Measurements from ENCODE around the gene LHX4. TPM values are rescaled to one million over a fixed set of nuclear protein-coding genes. Genes with fewer than 3 reads are reported as not detected.

Gene LHX4
- total and polyA plus RNA-seq, 10 of the 15 experiments (the other 5 are each of a cell fraction or from before 2014, with no cell fraction given): 0.05 to 0.80 (median 0.32) TPM; not detected in 6

- Histone ChIP-seq H3K9me3 (replicated peaks; ENCODE audit: control insufficient read depth, insufficient read depth, low read length) (no peaks in the 10 kb centered on the region; the same call in 2 of the 3 replicates), H3K36me3 (ENCODE audit: control insufficient read depth in 2 of 2, insufficient read depth in 2 of 2, low read length in 1 of 2) (peaks cover 0 to 3% of the 10 kb centered on the region in 2 experiments; a peak in 1 of 4 replicates), H3K4me2 (ENCODE audit: control insufficient read depth, insufficient read depth) (no peak overlapping the region), H4K20me1 (ENCODE audit: control insufficient read depth, insufficient read depth) (no peaks in the 10 kb centered on the region), H3K4me3 (no peak overlapping the region), H2AFZ (ENCODE audit: control insufficient read depth, low read depth, low read length) (no peak overlapping the region), H3K79me2 (ENCODE audit: control insufficient read depth, insufficient read depth, low read length) (no peaks in the 10 kb centered on the region), H3K9ac (ENCODE audit: control insufficient read depth, insufficient read depth, low read length) (no peak overlapping the region), H3K4me1 (ENCODE audit: control insufficient read depth, insufficient read depth, low read length) (no peaks in the 10 kb centered on the region), H3K27me3 (replicated peaks in 1 of 2; ENCODE audit: control insufficient read depth in 2 of 2, insufficient read depth in 2 of 2, low read length in 1 of 2) (no peaks in the 10 kb centered on the region), H3K27ac (ENCODE audit: control insufficient read depth, insufficient read depth) (no peak overlapping the region)
- no peak for DNase-seq (ENCODE audit: low read depth, low spot score)
- 63% methylated on average over 3 of the region's 3 CpGs for WGBS (ENCODE audit: insufficient coverage, insufficient replicate concordance, low lambda C conversion rate, missing lambda C conversion rate)
- BruUV-seq (replicated peaks): no TSS peak
- in situ Hi-C loops (cut with MboI) (no loop called here), intact Hi-C loops (cut with micrococcal nuclease; ENCODE audit: unreplicated experiment) (no loop called here)
- CTCF ChIA-PET: interaction anchor here (0.6 to 1.1 kb wide), 3 partner anchors 13 to 112 kb away, joined by 3 to 5 read pairs (median 3); no protein-coding TSS in a partner anchor
- ATAC-seq: no peak
- POLR2A ChIA-PET: interaction anchor here (0.6 kb wide), 2 partner anchors 136 to 164 kb away, joined by 3 to 5 read pairs; no protein-coding TSS in a partner anchor
- SMC1A ChIA-PET (ENCODE audit: uncharacterized antibody, unreplicated experiment): interaction anchor here (1.2 kb wide), 1 partner anchor 10 kb away, joined by 4 read pairs; no protein-coding TSS in a partner anchor
- RAD21 ChIA-PET (ENCODE audit: unreplicated experiment): no interaction called here
- no peak for FAIRE-seq
- TF ChIP-seq MTA3 (IDR thresholded peaks at IDR 0.05; ENCODE audit: borderline replicate concordance, low read length) (no peak), ZNF24 (IDR thresholded peaks at IDR 0.05) (no peak), CHD4 (IDR thresholded peaks at IDR 0.05) (no peak), BACH1 (IDR thresholded peaks at IDR 0.05; ENCODE audit: borderline replicate concordance) (no peak), NFIC (IDR thresholded peaks at IDR 0.05; ENCODE audit: low read depth, low read length) (no peak), E2F8 (IDR thresholded peaks at IDR 0.05; ENCODE audit: low read depth, partially characterized antibody) (no peak), ZBED1 (IDR thresholded peaks at IDR 0.05; ENCODE audit: borderline replicate concordance) (no peak), EED (IDR thresholded peaks at IDR 0.05; ENCODE audit: low read depth) (no peak), BHLHE40 (IDR thresholded peaks at IDR 0.05; ENCODE audit: borderline replicate concordance in 1 of 2, low read depth in 2 of 2, low read length in 1 of 2) (no peak), SREBF2 (IDR thresholded peaks at IDR 0.05; ENCODE audit: low read length) (no peak), SUPT20H (IDR thresholded peaks at IDR 0.05; ENCODE audit: borderline replicate concordance, control insufficient read depth, low read depth, low read length) (no peak), USF1 (IDR thresholded peaks at IDR 0.05; ENCODE audit: borderline replicate concordance, extremely low read length, insufficient read depth, low read depth, low read length) (no peak), CEBPB (IDR thresholded peaks at IDR 0.05; ENCODE audit: borderline replicate concordance in 1 of 2, low read depth in 2 of 2, low read length in 2 of 2) (no peak)
- TF ChIP-seq, protein P1, sequence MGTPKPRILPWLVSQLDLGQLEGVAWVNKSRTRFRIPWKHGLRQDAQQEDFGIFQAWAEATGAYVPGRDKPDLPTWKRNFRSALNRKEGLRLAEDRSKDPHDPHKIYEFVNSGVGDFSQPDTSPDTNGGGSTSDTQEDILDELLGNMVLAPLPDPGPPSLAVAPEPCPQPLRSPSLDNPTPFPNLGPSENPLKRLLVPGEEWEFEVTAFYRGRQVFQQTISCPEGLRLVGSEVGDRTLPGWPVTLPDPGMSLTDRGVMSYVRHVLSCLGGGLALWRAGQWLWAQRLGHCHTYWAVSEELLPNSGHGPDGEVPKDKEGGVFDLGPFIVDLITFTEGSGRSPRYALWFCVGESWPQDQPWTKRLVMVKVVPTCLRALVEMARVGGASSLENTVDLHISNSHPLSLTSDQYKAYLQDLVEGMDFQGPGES (IDR thresholded peaks at IDR 0.05): no peak
- TF ChIP-seq, protein P2, sequence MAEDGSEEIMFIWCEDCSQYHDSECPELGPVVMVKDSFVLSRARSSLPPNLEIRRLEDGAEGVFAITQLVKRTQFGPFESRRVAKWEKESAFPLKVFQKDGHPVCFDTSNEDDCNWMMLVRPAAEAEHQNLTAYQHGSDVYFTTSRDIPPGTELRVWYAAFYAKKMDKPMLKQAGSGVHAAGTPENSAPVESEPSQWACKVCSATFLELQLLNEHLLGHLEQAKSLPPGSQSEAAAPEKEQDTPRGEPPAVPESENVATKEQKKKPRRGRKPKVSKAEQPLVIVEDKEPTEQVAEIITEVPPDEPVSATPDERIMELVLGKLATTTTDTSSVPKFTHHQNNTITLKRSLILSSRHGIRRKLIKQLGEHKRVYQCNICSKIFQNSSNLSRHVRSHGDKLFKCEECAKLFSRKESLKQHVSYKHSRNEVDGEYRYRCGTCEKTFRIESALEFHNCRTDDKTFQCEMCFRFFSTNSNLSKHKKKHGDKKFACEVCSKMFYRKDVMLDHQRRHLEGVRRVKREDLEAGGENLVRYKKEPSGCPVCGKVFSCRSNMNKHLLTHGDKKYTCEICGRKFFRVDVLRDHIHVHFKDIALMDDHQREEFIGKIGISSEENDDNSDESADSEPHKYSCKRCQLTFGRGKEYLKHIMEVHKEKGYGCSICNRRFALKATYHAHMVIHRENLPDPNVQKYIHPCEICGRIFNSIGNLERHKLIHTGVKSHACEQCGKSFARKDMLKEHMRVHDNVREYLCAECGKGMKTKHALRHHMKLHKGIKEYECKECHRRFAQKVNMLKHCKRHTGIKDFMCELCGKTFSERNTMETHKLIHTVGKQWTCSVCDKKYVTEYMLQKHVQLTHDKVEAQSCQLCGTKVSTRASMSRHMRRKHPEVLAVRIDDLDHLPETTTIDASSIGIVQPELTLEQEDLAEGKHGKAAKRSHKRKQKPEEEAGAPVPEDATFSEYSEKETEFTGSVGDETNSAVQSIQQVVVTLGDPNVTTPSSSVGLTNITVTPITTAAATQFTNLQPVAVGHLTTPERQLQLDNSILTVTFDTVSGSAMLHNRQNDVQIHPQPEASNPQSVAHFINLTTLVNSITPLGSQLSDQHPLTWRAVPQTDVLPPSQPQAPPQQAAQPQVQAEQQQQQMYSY (CRISPR knock-in tag; IDR thresholded peaks at IDR 0.05): no peak
Measured at GRCh38 chr1:180287988-180288705, 58.1 kb downstream of the LHX4 start.
